Common myeloid progenitor, CD34-positive (primary cell): ENCODE data around the gene DNTT.

Source experiments
- CTCF ChIA-PET: fragments of 350-600 bp; sonication (Branson Sonifier 250); formaldehyde crosslinking; loops from one replicate; lab custom pipeline; 2021; ENCODE audit warnings: antibody characterized with exemption; lab: Charles Lee
- POLR2A ChIA-PET: fragments of 350-600 bp; sonication (Branson Sonifier 250); formaldehyde crosslinking; loops from one replicate; lab custom pipeline; 2021; ENCODE audit warnings: antibody characterized with exemption; lab: Charles Lee
- DNase-seq, 3 donors: peaks; one replicate each; pipeline versions ENCODE4 v3.0.0 to v3.0.0-alpha.2; 2013
- H3K27ac ChIP-seq, 2 experiments: 1 replicate in 1 of 2; 2 replicates in 1 of 2; pipeline ENCODE4 v1.7.0; 2013; ENCODE audit warnings: inconsistent platforms in 2 of 2, low read length in 2 of 2, mild to moderate bottlenecking in 2 of 2, low read depth in 1 of 2, moderate library complexity in 1 of 2; ENCODE audit not compliant: severe bottlenecking in 2 of 2, insufficient read depth in 1 of 2, poor library complexity in 1 of 2
- H3K27me3 ChIP-seq, 5 experiments: replicated peaks in 2 of 5; 1 replicate in 3 of 5; 2 replicates in 2 of 5; pipeline versions ENCODE4 v1.6.1 to v1.7.0; 2013; ENCODE audit warnings: low read length in 4 of 5, mild to moderate bottlenecking in 2 of 5, moderate library complexity in 2 of 5, inconsistent platforms in 1 of 5; ENCODE audit not compliant: insufficient read depth in 5 of 5, control insufficient read depth in 4 of 5
- H3K36me3 ChIP-seq, 4 experiments: 1 replicate in 2 of 4; 2 replicates in 2 of 4; pipeline versions ENCODE4 v1.6.1 to v1.7.0; 2013; ENCODE audit warnings: low read length in 3 of 4, control low read depth in 1 of 4, mild to moderate bottlenecking in 1 of 4; ENCODE audit not compliant: control insufficient read depth in 4 of 4, insufficient read depth in 4 of 4
- H3K4me1 ChIP-seq, 4 experiments: 1 replicate in 3 of 4; 2 replicates in 1 of 4; pipeline versions ENCODE4 v1.6.1 to v1.7.1; 2013; ENCODE audit warnings: low read length in 3 of 4, mild to moderate bottlenecking in 3 of 4, control low read depth in 1 of 4, inconsistent platforms in 1 of 4, moderate library complexity in 1 of 4; ENCODE audit not compliant: control insufficient read depth in 4 of 4, insufficient read depth in 4 of 4; ENCODE audit errors: control extremely low read depth in 1 of 4
- H3K4me3 ChIP-seq, 7 experiments: 1 replicate in 4 of 7; 2 replicates in 3 of 7; pipeline versions ENCODE4 v1.5.1 to v1.7.0; 2013; ENCODE audit warnings: mild to moderate bottlenecking in 7 of 7, low read length in 6 of 7, moderate library complexity in 6 of 7, inconsistent platforms in 2 of 7, low read depth in 2 of 7, control low read depth in 1 of 7; ENCODE audit not compliant: insufficient read depth in 4 of 7, control insufficient read depth in 1 of 7; ENCODE audit errors: extremely low read depth in 1 of 7
- H3K9me3 ChIP-seq, 5 experiments: 1 replicate in 4 of 5; 2 replicates in 1 of 5; pipeline versions ENCODE4 v1.6.1 to v1.7.1; 2013; ENCODE audit warnings: low read length in 4 of 5, mild to moderate bottlenecking in 2 of 5, inconsistent platforms in 1 of 5, low read depth in 1 of 5, moderate library complexity in 1 of 5; ENCODE audit not compliant: control insufficient read depth in 4 of 5, insufficient read depth in 2 of 5; ENCODE audit errors: control extremely low read depth in 1 of 5
- WGBS: methylation state at CpG from one replicate; pipeline ENCODE4 v1.1.5; 2013; ENCODE audit not compliant: insufficient coverage; 5-methylcytosine and 5-hydroxymethylcytosine counted together

The DNTT gene

GRCh38 chr10:96283756-96284155 lies 20.5 kb upstream of the DNTT start:
- Histone ChIP-seq H3K27me3 (no peaks in the 10 kb centered on the region), H3K36me3 (no peaks in the 10 kb centered on the region), H3K27ac (no peak overlapping the region), H3K9me3 (no peaks in the 10 kb centered on the region), H3K4me1 (peaks cover 7 to 19% (median 14%) of the 10 kb centered on the region in 4 experiments), H3K4me3 (no peak overlapping the region)
- no peak for DNase-seq
- CTCF ChIA-PET, result interaction anchor here (1.1 kb wide), 1 partner anchor 49 kb away, joined by 3 read pairs; no protein-coding TSS in a partner anchor
- POLR2A ChIA-PET, result no interaction called here
- 93% methylated on average over 3 of the region's 6 CpGs for WGBS

- DNase-seq, result no peak
- no peaks in the 10 kb centered on the region for H3K27me3 ChIP-seq
- no peak overlapping the region for H3K4me3 ChIP-seq
- ChIA-PET POLR2A (no interaction called here), CTCF (interaction anchor here (0.6 to 3.1 kb wide), 3 partner anchors 10 to 56 kb away, joined by 3 to 28 read pairs (median 7); no protein-coding TSS in a partner anchor)
- 95% methylated on average over 7 of the region's 8 CpGs for WGBS
- no peaks in the 10 kb centered on the region for H3K36me3 ChIP-seq
- peaks cover 7 to 23% (median 14%) of the 10 kb centered on the region in 4 experiments for H3K4me1 ChIP-seq
- no peak overlapping the region for H3K27ac ChIP-seq
- H3K9me3 ChIP-seq, result no peaks in the 10 kb centered on the region
Measured at GRCh38 chr10:96285331-96285752, 18.9 kb upstream of the DNTT start.

- CTCF ChIA-PET, result interaction anchor here (0.7 to 3.1 kb wide), 9 partner anchors 13 to 65 kb away, joined by 3 to 28 read pairs (median 3); partner anchors contain the start of gene BLNK
- no peaks in the 10 kb centered on the region for H3K27me3 ChIP-seq
- 50% methylated on average over 2 of the region's 6 CpGs for WGBS
- peaks cover 12 to 27% (median 15%) of the 10 kb centered on the region in 4 experiments for H3K4me1 ChIP-seq
- H3K9me3 ChIP-seq, result no peaks in the 10 kb centered on the region
- POLR2A ChIA-PET, result interaction anchor here (0.6 kb wide), 1 partner anchor 32 kb away, joined by 3 read pairs; no protein-coding TSS in a partner anchor
- peak overlapping the region in 1 of 2 experiments; percentile 43 for H3K27ac ChIP-seq
- no peaks in the 10 kb centered on the region for H3K36me3 ChIP-seq
- peak overlapping the region in 2 of 7 experiments; percentile 31 to 47 for H3K4me3 ChIP-seq
- peak; percentile 30 to 82 (median 65) for DNase-seq
Measured at GRCh38 chr10:96287392-96288105, 16.7 kb upstream of the DNTT start.

- H3K27me3 ChIP-seq, result no peaks in the 10 kb centered on the region
- CTCF ChIA-PET, result interaction anchor here (0.7 to 3.1 kb wide), 5 partner anchors 13 to 65 kb away, joined by 3 to 28 read pairs (median 3); no protein-coding TSS in a partner anchor
- no peaks in the 10 kb centered on the region for H3K36me3 ChIP-seq
- 62% methylated on average over 4 of the region's 5 CpGs for whole genome bisulfite sequencing
- no peak overlapping the region for H3K27ac ChIP-seq
- peaks cover 12 to 27% (median 15%) of the 10 kb centered on the region in 4 experiments for H3K4me1 ChIP-seq
- peak overlapping the region in 2 of 7 experiments; percentile 31 to 39 for H3K4me3 ChIP-seq
- peak in 2 of 3 donors; percentile 35 to 43 for DNase-seq
- POLR2A ChIA-PET, result no interaction called here
- H3K9me3 ChIP-seq, result no peaks in the 10 kb centered on the region
Measured at GRCh38 chr10:96288151-96288621, 16.0 kb upstream of the DNTT start.

- no peak overlapping the region for H3K4me3 ChIP-seq
- DNase-seq, result no peak
- no peak overlapping the region for H3K27ac ChIP-seq
- WGBS, result 100% methylated on average over 7 of the region's 9 CpGs
- POLR2A ChIA-PET, result no interaction called here
- no peaks in the 10 kb centered on the region for H3K36me3 ChIP-seq
- H3K27me3 ChIP-seq, result no peaks in the 10 kb centered on the region
- peaks cover 13 to 36% (median 19%) of the 10 kb centered on the region in 4 experiments for H3K4me1 ChIP-seq
- CTCF ChIA-PET, result no interaction called here
- H3K9me3 ChIP-seq, result no peaks in the 10 kb centered on the region
Measured at GRCh38 chr10:96289218-96289910, 14.9 kb upstream of the DNTT start.

GRCh38 chr10:96290368-96291133 lies 13.7 kb upstream of the DNTT start:
- Histone ChIP-seq H3K27me3 (no peaks in the 10 kb centered on the region), H3K9me3 (no peaks in the 10 kb centered on the region), H3K36me3 (no peaks in the 10 kb centered on the region), H3K27ac (peak overlapping the region in 1 of 2 experiments; percentile 4), H3K4me1 (peaks cover 13 to 44% (median 23%) of the 10 kb centered on the region in 4 experiments), H3K4me3 (no peak overlapping the region)
- DNase-seq, result no peak
- WGBS, result 88% methylated on average over 4 of the region's 4 CpGs
- ChIA-PET POLR2A (no interaction called here), CTCF (interaction anchor here (0.8 to 17.0 kb wide), 11 partner anchors 9 to 81 kb away, joined by 3 to 253 read pairs (median 3); partner anchors contain the start of gene BLNK)
